SKM-1 (cell line): ENCODE data around the gene CFDP1.
A peak's percentile ranks its signal among the peaks of the same experiment; 100 is the strongest.
"Not testable (repeated sequence)": the region's sequence is repeated elsewhere in the genome, so short reads cannot be mapped to it uniquely, and the experiment has no call there.

Experiments
- DNase-seq: peaks from one replicate; lab custom pipeline; 2025; ENCODE audit not compliant: unreplicated experiment; lab: John Stamatoyannopoulos, UW

Gene CFDP1

DNA sequence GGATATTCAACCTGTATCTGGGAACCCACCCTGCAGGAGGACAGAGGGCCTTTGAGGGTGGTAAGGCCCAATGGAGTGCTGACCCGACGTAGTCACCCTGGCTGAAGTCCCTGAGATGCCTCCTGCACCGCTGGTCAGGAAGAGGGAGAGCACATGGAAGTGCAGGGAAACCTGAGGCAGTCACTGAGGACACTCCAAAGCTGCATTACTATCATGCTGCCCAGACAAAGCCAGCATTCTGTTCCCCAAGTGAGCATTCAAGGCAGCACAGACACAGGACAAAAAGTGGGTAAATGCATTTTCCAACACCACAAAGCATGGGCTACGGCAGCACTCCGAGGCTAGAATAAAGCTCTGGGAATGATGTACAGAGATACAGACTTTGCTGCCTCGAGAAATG, 135.0 kb downstream of the CFDP1 start:
- DNase-seq: no peak

DNA sequence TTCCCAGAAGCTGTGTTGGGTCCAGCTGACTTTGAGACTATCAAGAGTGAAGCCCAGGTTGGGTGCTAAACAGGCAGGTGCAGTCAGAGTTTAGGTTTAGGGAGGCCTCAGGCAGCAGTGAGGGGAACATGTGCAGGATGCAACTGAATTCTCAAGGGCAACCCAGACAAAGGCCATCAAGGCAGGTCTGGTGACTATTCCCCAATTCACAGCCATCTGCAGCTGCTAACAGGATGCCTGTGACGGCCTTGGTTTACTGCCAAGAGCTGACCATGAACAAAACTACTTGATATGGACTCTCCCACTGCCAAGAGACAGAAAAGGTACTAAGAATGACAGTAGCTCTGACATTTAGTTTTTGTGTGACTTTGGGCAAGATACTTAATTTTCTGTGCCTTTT, 136.7 kb downstream of the CFDP1 start:
- no peak for DNase-seq

- no peak for DNase-seq
These were observed 138.4 kb downstream of the CFDP1 start for GRCh38 chr16:75294773-75295459.

DNA sequence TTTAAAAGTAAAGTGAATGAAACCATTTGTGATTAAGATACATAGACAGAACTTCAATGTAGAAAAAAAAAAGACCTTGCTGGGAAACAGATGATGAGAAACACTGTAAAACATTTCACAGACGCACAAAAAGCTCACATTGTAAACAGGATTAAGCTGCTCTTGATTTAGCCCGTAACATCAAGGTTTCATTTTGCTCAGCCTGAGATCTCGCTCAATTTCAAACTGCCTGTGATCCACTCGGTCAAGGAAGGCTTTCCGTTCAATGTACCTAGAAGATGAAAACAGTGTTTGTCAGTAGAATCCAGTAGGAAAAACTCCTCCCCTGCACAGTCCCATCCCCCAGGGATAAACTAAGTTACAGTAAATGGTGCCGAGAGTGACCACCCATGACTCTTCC, 139.5 kb downstream of the CFDP1 start:
- DNase-seq: no peak

DNA sequence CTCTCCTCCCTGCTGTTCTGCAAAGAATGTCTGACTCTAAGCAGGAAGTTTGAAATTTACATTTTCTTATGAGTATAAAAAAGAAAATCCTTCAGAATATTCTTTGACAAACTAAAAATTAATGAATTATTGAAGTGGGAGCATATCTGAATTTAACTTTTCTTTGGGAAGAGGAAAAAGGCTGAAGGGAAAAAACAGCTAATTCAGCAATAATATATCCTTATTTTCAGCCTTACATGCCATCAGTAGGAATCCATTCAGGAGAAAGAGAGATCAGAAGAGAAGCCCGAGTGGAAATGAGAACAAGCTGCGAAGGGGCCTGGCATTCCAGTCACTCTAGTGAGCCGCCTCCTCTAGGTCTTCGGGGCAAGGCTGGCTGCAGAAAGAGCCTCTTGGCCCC, 140.1 kb downstream of the CFDP1 start:
- DNase-seq: no peak

DNA sequence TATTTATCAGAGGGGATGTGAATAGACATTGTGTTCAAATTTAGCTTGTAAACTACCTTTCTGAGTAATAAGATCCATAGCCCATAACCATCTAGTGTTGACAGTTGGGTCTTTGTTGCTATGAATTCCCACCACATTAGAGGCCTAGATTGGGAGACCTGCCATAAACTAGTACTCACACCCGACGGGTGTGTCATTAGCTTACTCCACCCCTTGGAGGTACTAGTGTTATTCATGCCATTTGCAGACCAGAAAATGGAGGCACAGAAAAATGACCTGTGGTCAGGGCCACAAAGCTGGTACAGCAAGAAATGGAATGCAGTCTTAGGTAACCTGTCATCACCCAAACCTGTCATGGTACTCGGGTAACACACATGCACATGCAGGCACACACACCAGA, 140.6 kb downstream of the CFDP1 start:
- DNase-seq: no peak

DNA sequence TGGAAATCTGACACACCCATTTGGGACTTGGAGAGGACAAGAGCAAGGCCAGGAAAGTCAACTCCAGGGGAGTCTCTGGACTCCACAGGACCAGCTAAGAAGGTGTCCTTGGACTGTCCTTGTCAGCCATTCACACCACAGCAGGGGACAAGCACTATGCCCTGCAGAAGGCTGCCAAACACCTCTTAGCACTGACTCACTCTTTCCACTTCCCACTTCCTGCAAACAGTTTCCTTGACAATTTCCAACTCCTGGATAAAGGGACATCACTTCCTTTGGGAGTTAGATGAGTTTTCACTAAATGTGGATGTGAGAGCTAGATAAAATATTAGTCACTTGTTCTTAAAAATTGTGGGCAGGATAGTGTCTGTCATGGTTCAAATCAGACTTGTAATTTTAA, 144.1 kb downstream of the CFDP1 start:
- no peak for DNase-seq

DNA sequence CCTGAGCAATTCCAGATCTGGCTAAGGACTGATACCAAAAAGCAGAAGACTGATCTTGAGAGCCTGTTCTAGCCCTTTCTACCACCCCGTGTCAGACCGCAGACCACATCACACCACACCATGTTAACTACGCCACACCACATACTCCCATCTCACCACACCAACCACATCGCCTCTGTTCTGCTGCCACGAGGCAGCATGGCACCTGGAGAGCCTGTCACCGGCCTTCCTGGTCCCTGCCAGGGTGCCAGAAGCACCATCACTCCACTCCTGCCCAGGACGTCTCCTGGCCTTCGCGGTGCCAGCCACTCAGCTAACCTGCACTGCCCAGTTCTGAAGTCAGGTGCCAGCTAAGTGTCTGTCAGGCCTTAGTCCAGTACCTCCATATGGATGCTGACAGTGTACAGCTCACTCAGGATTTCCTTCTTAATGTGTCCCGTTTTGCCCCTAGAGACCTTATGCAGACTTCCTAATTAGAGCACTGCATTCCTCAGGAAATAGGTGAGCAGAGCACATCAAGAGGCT, 144.6 kb downstream of the CFDP1 start:
- DNase-seq: no peak

GRCh38 chr16:75288181-75288580, 145.1 kb downstream of the CFDP1 start:
- DNase-seq: no peak

- DNase-seq: no peak
These were observed 145.6 kb downstream of the CFDP1 start for GRCh38 chr16:75287708-75288107.

DNA sequence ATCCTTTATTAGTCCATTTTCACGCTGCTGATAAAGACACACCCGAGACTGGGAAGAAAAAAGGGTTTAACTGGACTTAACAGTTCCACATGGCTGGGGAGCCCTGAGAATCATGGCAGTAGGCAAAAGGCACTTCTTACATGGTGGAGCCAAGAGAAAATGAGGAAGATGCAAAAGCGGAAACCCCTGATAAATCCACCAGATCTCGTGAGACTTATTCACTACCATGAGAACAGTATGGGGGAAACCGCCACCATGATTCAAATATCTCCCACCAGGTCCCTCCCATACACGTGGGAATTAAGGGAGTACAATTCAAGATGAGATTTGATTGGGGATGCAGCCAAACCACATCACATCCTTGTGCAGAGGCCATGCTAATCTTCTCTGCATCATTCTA, 146.9 kb downstream of the CFDP1 start:
- DNase-seq: no peak

DNA sequence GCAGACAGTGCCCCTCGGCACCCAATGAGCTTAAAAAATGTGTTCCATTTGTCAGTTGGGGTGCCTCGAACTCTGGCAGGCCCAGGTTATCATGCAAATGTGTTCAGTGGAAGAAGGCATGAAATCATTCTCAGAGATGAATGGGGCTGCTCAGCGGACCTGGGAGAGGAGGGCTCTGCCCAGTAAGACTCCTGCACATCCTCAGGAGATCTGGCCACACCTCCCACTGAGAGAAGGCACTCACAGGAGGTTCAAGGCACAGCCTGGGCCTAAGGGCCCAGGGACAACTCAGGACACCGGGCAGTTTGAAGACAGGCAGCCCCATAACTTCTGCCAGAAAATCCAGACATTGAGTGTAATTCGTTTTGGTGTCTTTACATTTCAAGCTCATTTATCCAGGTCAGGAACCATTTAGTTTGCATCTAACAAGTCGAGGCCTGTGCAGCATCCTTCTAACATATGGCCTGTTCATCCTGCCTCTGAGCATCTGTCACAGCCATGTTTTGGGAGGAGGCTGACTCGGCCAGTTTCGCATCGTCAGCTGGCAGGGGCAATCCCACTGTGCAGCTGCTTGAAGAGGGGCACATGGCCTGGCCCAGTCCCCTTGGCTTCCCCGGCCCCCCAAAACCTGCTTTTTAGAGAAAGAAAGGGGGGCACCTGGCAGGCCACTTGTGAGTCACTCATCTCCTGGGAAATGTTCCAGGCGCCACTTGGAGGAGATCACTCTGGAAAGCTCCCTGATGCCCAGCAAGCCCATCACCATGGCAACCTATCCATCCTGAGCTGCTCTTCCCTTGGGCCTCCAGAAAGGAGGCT, 150.6 kb downstream of the CFDP1 start:
- DNase-seq: no peak

GRCh38 chr16:75281826-75282225, 151.5 kb downstream of the CFDP1 start:
- no peak for DNase-seq

DNA sequence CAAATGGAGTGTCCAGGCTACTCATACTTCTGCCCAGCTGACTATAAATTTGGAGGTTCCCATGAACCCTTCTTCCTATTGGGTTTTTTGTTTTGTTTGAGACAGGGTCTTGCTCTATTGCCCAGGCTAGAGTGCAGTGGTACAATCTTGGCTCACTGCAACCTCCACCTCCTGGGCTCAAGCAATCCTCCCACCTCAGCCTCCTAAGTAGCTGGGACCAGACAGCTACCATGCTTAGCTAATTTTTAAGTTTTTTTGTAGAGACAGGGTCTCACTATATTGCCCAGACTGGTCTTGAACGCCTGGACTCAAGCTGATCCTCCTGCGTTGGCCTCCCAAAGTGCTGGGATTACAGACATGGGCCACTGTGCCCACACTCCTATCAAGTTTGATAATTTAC, 152.3 kb downstream of the CFDP1 start:
- not testable (repeated sequence) for DNase-seq

GRCh38 chr16:75280331-75280804, 152.9 kb downstream of the CFDP1 start:
- DNase-seq: no peak

DNA sequence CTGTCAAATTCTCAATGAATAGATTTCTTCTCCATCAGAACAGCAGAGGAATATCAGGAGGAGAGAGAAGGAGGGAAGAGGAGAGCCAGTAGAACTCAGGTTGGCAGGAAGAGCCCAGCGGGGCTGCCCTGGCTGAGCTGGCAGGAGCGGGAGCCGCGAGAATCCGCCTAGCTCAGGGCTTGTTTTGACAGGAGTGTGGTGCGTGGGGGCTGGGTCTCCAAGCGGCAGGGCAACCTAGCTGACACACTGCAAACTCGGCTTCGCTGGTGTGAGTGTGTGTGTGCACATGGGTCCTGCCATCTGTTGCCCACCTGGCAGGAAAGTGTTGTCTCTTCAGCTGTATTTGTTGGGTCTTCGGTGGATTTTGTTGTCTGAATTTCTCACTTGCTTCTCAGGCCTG, 154.0 kb downstream of the CFDP1 start:
- no peak for DNase-seq

DNA sequence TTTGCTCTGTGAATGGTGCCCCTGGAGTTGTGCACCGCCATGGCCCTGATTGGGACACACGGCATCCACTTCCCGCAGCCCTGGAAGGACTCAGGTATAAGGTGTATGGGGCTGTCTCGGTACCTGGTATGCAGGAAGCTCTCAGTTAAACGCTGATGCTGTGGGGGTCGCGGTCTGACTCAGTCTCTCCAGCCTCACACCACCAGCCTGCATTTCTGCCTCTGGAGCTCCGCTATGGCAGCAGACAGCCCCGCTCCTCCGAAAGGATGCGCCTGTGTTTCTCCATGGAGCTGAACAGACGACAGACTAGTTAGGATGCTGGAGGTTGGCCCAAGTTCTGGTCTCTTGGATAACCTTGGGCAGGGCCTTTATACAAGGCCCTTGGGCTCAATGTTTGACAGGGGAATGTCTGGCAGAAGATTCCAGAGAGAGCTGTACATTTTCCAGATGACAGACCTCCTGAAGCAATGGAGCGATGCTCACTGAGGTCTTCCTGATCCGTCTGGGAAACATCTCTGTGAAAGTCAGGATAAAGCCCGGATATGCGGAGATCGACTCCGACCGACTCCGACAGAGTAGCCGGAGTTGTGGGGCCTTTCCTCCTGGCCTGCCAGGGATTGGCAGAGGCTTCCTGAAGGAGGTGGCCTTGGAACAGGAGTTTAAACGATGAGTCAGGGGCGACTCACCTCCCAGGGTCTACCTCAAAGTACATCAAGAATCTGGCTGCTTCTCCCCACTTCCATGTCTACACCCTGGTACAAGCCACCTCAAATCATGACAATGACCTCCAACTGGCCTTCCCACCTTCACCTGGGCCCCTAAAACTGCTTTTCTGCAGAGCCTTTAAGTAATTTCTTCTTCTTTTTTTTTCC, 160.0 kb downstream of the CFDP1 start:
- DNase-seq: no peak

DNA sequence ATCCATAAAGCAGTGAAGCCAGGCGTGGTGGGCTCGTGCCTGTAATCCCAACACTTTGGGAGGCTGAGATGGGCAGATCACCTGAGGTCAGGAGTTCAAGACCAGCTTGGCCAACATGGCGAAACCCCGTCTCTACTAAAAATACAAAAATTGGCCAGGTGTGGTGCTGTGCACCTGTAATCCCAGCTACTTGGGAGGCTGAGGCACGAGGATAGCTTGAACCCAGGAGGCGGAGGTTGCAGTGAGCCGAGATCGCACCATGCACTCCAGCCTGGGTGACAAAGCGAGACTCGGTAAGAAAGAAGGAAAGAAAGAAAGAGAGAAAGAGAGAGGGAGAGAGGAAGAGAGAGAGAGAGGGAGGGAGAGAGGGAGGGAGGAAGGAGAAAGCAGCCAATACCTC, 160.7 kb downstream of the CFDP1 start:
- not testable (repeated sequence) for DNase-seq

- DNase-seq: peak; percentile 28
These were observed 161.2 kb downstream of the CFDP1 start for GRCh38 chr16:75272097-75272551.

DNA sequence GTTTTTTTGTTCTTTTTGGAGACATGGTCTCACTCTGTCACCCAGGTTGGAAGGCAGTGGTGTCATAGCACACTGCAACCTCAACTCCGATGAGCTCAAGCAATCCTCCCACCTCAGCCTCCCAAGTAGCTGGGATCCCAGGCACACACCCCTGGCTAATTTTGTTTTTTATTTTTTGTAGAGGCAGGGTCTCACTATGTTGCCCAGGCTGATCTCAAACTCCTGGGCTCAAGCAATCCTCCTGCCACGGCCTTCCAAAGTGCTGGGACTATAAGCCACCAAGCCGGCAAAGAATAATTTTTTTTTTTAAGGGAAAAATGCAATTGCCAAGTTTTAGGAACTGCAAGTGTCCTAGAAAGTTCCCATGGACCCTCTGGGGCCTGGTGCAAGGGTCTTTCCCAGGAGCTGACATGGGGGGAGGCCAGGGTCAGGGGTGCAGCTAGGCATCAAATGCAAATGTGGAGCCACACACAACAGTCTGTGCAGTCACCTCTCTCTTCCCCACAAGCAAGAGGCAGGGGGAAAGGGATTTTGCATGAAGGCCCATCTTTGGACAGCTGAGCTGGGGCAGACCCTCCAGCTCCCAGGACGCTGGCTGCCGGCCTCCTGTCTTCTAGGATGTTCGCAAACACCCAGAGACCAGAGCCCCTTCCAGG, 161.7 kb downstream of the CFDP1 start:
- no peak for DNase-seq

- DNase-seq: not testable (repeated sequence)
These were observed 163.9 kb downstream of the CFDP1 start for GRCh38 chr16:75269358-75269757.
